Mesothelial cell of epicardium (in vitro differentiated cells): ENCODE measurements around the gene CDS1. TPM values are rescaled to one million over a fixed set of nuclear protein-coding genes. Genes with fewer than 3 reads are reported as not detected.

Source experiments
- DNase-seq, 2 experiments: peaks; one replicate each; pipeline ENCODE4 v3.0.0; 2021; ENCODE audit warnings: low spot score in 2 of 2; ENCODE audit not compliant: unreplicated experiment in 2 of 2
- H3K27ac Mint-ChIP-seq: 2 replicates; pipeline ENCODE4 v1.8.0; 2021; ENCODE audit warnings: mixed read lengths
- H3K27me3 Mint-ChIP-seq: 2 replicates; pipeline ENCODE4 v1.8.0; 2021; ENCODE audit warnings: low read depth, mixed read lengths
- H3K36me3 Mint-ChIP-seq: 2 replicates; pipeline ENCODE4 v1.8.0; 2021; ENCODE audit warnings: mixed read lengths
- H3K4me1 Mint-ChIP-seq: 2 replicates; pipeline ENCODE4 v1.8.0; 2021; ENCODE audit warnings: mixed read lengths
- H3K4me3 Mint-ChIP-seq: 2 replicates; pipeline ENCODE4 v1.8.0; 2021; ENCODE audit warnings: mild to moderate bottlenecking, moderate library complexity, mixed read lengths
- H3K9me3 Mint-ChIP-seq: 2 replicates; pipeline ENCODE4 v1.8.0; 2021; ENCODE audit warnings: mixed read lengths
- CTCF ChIP-seq: fragments of 200-600 bp; sonication (generic); IDR thresholded peaks from one replicate; pipeline ENCODE4 v1.5.0; 2021; ENCODE audit warnings: antibody characterized with exemption; ENCODE audit not compliant: unreplicated experiment
- total RNA-seq: library from RNA; stranded (reverse); gene quantifications from 3 replicates; pipeline ENCODE4 v1.2.1, GENCODE V29; 2021

Gene CDS1
- total RNA-seq, 1 donor from 2014 or later, result 18.7 TPM

- no peak overlapping the region for H3K4me3 Mint-ChIP-seq
- no peak overlapping the region for H3K27ac Mint-ChIP-seq
- no peak for TF ChIP-seq CTCF
- DNase-seq, result no peak
- H3K36me3 Mint-ChIP-seq, result peaks cover 14% of the 10 kb centered on the region
- no peaks in the 10 kb centered on the region for H3K27me3 Mint-ChIP-seq
- H3K4me1 Mint-ChIP-seq, result peaks cover 3% of the 10 kb centered on the region
- H3K9me3 Mint-ChIP-seq, result no peaks in the 10 kb centered on the region
Observed at GRCh38 chr4:84648178-84648577, 65.3 kb downstream of the CDS1 start.

- Mint-ChIP-seq H3K9me3 (no peaks in the 10 kb centered on the region), H3K36me3 (peaks cover 16% of the 10 kb centered on the region), H3K27me3 (no peaks in the 10 kb centered on the region), H3K4me3 (no peak overlapping the region), H3K4me1 (peaks cover 3% of the 10 kb centered on the region), H3K27ac (peak overlapping the region; percentile 45)
- no peak for DNase-seq
- TF ChIP-seq CTCF, result no peak
Observed at GRCh38 chr4:84648863-84649647, 66.1 kb downstream of the CDS1 start.

DNA sequence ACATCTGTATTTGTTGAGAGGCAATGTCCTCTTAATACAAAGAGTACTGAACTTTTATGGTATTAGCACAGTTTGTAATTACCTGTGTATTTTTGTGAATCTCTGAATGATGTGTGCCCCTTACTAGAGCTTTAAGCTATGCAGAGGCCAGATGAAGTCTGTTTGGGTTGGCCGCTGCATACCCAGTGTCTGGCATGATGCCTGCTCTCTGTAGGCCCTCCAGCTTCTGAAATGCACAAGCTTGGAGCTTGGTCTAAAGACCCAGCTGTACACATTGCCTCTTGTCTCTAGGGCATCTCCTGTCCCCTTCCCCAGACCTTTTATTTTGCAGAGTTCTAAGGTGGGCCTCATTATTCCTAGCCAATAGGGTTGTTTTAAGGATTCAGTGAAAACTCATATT lies 68.6 kb downstream of the CDS1 start:
- no peak for TF ChIP-seq CTCF
- no peak for DNase-seq
- Mint-ChIP-seq H3K36me3 (peaks cover 14% of the 10 kb centered on the region), H3K27ac (no peak overlapping the region), H3K4me1 (peaks cover 3% of the 10 kb centered on the region), H3K4me3 (no peak overlapping the region), H3K9me3 (peaks cover 3% of the 10 kb centered on the region), H3K27me3 (no peaks in the 10 kb centered on the region)

- Mint-ChIP-seq H3K27ac (no peak overlapping the region), H3K4me3 (no peak overlapping the region)
Observed at GRCh38 chr4:84652478-84652877, 69.6 kb downstream of the CDS1 start.

DNA sequence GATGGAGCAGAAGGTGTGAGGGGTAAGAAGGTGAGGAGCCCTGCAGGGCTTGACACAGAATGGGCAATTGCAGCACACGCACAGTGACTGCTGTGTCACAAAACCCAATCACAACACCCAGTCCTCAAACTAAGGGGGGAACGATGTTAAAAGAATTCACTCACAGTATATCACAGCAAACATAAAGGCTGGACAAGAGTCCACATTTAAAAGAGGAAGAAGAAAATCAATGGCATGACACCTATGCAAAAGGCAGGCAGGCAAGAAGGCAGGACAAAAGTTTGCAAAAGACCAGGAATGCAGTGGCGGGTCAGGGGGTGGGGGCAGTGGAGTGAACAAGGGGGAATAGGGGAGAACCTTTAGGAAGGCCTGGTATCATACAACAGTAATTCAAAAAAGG lies 77.7 kb downstream of the CDS1 start:
- no peak for TF ChIP-seq CTCF
- H3K36me3 Mint-ChIP-seq, result peaks cover 23% of the 10 kb centered on the region
- H3K4me3 Mint-ChIP-seq, result no peak overlapping the region
- H3K4me1 Mint-ChIP-seq, result peaks cover 11% of the 10 kb centered on the region
- DNase-seq, result no peak
- peaks cover 16% of the 10 kb centered on the region for H3K9me3 Mint-ChIP-seq
- H3K27ac Mint-ChIP-seq, result peak overlapping the region; percentile 8
- H3K27me3 Mint-ChIP-seq, result no peaks in the 10 kb centered on the region

More at GRCh38 chr4:84652478-84652877, 69.6 kb downstream of the CDS1 start:
- TF ChIP-seq CTCF, result no peak
- peaks cover 21% of the 10 kb centered on the region for H3K36me3 Mint-ChIP-seq
- peaks cover 3% of the 10 kb centered on the region for H3K4me1 Mint-ChIP-seq
- H3K9me3 Mint-ChIP-seq, result peaks cover 10% of the 10 kb centered on the region
- no peak for DNase-seq
- no peaks in the 10 kb centered on the region for H3K27me3 Mint-ChIP-seq
